HG02623 (cell line): ENCODE data around the gene SPTBN1.

Experiments used
- ATAC-seq: cut with Tn5 transposase; IDR thresholded peaks from one replicate; pipeline ENCODE4 v1.9.1; 2021; ENCODE audit warnings: moderate library complexity; ENCODE audit not compliant: unreplicated experiment

SPTBN1 gene

DNA sequence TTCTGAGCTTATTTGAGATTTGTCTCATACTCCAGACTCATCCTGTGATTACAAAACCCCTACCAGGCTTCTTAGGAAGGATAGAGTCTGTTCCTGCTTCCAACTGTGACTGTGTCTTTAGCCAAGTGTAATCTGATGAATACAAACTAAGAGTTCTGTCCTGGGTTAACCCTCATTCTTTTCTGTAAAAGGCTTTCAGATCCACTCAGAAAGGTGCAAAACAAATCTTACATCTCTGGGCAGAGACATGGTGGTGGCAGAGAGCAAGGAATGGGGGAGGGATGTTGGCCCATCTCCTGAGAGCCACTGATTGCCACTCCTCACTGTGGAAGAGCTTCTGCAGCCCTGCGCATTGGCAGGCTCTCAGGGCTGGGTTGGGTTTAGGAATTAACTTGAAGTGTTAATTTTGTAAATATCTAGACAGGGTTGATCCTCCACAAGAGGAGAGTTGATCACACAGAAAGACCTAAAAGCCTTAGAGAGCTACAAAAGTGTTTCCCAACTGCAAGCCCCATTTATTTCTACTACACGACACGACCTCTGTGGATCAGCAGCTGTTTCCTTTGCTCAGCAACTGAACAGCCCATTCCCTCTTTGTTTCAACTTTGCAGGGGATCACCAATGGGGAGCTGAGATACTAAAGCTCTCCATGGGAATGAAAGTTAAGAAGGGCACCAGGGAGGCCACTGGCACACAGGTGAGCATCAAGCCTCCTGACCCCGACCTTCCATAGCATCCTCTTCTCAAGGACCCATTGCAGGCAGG is 23.7 kb upstream of the SPTBN1 start:
- no peak for ATAC-seq

DNA sequence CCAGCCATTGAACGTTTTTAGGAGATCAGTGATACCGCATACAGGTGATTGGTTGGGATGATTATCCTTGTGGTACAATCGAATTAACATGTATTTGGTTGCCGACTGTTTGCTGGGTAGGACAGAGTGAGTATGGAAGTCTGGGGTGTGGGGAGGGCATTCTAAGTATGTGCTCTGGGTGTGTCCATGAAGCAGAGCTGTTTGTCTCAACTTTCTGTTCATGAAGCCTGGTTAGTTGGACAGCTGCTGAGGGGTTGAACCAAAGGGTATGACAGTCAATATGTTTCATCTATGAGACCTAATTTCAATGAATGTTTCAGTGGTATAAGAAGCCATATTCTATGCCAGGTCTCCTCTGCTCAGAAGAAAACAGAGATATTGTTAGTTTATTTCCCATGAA is 21.9 kb upstream of the SPTBN1 start:
- ATAC-seq = no peak

DNA sequence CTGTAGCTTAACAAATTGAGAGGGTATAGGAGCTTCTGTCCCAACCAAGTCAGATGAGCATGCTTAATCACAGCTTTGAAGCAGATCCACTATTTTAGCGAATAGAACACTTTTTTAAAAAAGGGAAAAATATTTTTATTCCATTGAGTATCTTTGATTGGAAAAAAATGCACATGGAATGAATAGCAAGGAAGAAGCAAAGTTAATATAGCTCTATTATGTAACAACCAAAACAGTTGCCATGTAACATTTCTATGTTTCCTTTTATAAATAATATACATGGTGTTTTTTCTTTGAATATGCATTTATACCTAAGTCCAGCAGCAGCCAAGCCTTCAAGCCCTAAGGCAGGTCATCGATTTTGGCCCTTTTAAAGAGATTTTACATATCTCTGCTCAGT is 21.4 kb upstream of the SPTBN1 start:
- no peak for ATAC-seq

DNA sequence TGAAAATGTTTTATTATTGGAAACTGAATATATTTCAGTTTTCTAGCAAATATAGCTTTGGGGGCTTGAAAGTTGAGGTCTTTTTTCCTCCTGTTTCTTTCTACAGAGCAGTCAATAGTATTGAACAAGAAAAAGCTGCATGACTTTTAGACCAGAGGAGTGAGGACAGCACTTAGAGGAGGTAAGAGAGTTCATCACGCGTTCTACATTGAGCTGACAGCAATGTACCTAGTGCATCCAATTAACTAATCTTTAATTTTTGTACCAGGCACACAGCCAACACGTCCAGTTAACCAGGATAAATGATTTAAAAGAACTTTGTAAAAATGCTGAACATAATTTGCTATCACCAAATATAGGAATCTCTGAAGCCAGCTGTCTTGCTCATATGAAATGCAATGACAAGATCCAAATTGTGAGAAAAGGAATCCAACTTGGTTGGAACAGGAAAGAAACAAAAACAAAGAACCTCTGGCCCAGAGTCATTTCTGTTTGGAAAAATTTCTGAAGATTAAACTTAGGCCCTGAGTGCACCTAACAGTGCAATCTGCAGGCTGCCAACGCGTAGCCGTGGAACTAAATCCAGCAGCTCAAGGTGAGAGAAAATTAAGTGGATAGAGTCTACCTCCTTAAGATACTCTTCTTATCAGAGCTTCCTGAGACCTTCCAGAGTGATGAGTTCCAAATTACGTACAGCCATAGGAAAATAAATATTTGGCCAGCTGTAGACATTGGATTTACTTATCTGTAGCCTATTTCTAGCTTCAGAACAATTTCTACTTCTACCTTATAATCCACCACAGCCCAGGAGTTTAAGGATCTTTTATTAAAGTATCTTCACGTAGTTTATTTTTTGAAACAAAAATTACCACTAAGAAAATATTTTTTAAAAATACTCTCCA is 20.6 kb upstream of the SPTBN1 start:
- ATAC-seq = no peak

DNA sequence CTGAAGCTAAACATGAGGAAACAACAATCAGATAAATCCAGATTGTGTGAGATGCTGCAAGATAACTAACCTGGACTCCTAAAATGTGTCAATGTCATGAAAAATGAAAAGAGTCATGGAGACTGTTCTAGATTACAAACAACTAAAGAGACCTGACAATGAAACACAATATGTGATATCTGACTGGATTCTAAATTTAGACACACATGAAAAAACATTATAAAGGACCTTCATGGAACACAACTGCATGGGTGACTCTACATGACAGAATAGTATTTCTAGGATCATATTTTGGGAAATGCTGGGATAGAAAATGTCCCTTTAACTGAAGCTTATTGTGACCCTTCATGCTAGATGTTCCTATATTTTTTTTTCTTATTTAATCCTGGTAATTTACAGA is 18.5 kb upstream of the SPTBN1 start:
- no peak for ATAC-seq

DNA sequence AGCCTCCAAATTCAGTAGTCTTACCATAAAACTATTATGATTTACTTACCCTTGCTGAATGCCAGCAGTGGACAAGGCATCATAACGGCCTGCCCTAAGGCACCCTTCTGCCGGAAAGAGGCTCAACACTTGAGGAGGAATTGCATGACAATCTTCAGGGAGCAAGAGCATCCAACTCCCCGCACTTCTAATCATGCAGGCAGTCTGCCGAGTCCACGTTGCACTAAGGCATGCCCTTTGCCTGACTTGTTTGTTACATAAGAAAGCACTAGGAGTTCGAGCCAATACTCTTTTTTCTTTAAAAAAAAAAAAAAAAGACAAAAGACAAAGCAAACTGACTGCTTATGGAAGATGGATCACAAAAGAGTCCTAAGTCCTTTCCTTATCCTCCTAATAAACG is 17.9 kb upstream of the SPTBN1 start:
- no peak for ATAC-seq

DNA sequence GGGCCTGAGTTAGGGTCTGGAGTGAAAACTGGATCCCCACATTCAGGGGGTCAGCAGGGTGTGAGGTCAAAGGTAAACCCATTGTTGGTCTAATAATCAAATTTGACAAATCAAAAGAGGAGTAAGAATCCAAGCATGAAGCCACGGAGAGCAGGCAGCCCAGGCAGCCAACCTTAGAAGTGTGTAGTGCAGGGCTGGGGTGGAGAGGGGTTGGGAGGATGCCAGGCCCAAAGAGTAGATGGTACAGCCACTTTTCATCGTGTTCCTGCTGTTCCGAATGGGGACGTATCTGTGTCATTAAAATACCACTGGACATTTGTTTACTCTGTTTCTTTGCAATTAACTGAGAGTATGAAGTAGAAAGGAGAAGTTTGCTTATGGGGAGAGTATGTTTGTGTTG is 16.5 kb upstream of the SPTBN1 start:
- no peak for ATAC-seq

DNA sequence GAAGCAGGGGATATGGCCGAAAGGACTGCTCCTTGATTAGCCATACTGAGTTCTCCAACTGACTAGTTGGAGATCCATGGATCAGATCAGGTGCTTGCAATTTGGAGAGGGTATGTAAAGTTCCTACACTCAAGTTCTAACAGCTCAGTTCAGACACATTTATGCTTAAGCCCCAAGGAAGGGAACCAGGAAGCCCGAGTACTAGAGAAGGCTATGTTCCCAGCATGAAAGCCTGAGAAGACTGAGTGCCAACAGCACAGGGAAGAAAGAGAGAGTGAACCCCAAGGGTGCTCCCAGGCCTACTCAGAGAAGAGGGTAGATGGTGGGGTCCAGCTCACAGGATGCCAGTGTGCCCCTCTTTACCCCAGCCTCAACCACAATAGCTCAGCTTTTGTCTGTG is 16.1 kb upstream of the SPTBN1 start:
- no peak for ATAC-seq

DNA sequence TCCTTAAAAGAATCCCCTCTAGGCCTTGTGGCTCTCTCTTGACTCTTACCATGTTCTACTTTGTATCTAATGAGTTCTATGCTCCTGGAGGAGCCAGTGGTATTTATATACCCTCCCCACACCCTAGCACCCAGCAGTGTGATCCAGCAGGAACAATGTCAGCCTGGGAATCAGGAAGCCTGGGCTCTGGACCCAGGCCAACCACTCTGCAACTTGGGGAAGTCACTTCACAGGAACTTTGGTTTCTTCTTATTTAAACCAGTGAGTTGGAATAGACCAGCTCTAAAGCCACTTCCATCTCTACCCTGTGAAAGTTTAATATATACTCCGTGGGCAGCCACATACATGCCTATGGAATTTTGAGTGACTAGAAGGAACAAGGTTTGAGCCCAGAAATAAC is 11.6 kb upstream of the SPTBN1 start:
- ATAC-seq = no peak

DNA sequence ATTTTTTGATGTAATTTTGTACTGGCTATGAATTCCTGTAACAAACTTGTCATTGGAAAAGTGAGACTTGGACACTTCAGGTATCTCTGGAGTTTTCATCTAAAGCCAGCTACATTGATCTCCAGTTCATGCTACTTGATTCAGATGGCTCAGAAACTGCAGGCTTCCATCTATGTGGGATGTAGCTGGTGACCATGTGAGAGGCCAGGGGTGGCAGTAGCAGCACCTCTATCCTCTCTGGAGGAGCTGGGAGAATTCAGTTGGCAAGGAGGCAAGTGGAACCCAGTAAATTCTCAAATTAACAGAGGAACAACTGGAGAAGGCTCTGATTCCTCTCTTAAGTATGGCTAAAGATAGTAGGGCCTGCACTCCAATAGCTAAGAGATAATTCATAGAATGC is 10.0 kb upstream of the SPTBN1 start:
- no peak for ATAC-seq

DNA sequence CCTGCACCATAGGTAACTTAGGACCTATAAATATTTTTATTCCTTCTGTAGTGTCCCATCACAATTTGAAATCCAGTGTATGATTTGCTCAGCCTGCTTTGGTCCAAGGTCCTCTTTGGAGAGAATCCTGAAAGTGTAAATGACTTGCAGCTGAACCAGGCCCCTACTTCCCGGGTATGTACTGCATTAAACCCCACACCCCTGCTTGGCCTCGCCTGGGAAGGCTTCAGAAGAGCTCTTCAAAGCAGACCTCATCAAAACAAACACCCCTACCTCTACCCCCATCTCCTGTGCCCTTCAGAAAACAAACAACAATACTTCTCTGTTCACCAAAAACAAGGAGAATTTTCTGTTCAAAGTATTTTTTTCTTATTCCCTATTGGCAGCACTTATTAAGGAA is 9.5 kb upstream of the SPTBN1 start:
- no peak for ATAC-seq

DNA sequence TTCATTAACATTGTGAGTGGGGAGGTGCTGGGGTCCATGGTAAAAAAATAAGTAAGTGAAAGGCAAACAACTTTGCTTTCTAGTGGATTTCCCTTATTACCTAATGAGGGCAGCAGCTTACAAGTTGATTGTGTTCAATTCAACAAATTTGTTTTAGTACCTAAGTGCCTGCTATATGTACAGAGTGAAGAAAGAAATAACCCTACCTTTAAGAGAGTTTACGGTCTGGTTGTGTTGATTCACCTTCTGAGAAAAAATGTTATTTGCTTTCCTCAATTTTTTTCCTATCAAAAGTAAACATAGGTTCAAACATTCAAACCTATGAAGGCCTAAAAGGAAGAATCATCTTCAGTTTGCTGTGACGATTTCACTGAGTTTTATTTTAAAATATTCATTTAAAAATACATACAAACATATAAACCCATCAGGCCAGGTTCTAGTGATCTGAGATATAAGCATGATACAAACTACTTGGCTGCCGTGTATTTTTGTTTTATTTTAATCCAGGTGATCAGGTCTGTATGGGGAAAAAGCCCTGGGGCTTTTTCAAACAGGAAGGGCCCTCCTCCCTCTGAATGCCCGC is 1.5 kb upstream of the SPTBN1 start:
- no peak for ATAC-seq

DNA sequence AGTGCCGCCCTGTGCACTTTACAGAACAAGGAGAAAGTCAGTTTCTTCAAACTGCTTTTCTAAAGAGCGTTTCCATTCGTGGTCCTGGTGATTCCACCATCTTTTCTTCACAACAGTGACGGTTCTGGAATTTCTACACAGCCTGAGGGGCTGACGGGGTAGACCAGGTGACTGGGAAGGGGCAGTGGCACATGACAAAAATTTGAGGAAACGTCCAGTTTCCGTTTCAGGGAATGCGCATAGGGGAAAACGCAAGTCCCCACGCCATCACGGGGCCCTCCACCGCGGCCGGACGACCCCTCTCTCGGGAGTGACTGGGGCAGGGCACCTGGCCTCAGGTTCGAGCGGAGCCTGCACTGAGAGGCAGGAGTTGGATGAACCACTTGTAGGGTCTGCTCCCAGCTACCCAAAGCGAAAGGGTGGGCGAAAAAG is 980 bp upstream of the SPTBN1 start:
- no peak for ATAC-seq

DNA sequence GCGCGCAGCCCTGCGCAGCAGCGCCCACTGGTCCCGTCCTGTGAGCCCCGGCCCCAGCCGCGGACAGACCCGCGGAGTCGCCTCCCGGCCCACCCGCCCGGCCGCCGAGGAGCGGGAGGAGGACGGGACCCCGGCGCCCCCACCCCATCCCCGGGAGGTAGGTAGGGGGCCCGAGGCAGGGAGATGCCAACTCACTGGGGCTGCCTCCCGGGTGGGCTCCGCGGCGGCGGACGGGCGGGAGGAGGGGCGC is 160 bp downstream of the SPTBN1 start:
- no peak for ATAC-seq

DNA sequence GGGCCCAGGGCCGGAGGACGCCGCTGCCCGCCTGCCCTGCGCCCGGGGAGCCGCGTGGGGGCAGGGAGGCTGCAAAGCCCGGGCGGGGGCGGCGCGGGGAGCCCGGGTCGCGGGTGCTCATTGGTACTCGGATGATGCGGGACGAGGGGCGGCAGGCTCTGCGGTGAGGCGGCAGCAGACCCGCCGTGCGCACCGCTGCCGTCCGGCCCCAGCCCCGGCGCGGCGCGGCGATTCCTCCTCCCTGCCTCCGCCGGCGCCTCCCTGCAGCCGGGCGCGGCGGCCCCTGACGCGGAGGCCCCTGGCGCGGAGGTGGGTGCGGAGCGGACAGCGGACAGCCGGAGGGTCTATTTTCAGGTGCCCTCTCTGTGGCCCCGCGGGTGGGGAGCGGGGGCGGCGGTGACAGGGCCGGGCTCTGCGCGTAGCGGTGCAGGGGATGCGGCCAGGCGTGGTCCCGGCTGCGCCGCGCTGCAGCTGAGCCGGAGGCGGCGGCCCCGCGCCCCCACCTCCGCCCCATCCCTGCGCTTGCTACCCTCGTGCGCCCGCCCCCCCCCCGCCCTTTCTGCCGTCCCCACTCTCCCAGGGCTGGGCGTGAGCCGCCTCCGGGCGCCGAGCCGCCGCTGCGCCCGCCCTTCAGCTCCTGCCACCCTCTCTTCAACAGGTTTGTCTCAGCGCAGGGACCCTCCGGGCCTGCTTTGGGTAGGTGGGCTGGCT is 640 bp downstream of the SPTBN1 start:
- peak; percentile 40 for ATAC-seq

DNA sequence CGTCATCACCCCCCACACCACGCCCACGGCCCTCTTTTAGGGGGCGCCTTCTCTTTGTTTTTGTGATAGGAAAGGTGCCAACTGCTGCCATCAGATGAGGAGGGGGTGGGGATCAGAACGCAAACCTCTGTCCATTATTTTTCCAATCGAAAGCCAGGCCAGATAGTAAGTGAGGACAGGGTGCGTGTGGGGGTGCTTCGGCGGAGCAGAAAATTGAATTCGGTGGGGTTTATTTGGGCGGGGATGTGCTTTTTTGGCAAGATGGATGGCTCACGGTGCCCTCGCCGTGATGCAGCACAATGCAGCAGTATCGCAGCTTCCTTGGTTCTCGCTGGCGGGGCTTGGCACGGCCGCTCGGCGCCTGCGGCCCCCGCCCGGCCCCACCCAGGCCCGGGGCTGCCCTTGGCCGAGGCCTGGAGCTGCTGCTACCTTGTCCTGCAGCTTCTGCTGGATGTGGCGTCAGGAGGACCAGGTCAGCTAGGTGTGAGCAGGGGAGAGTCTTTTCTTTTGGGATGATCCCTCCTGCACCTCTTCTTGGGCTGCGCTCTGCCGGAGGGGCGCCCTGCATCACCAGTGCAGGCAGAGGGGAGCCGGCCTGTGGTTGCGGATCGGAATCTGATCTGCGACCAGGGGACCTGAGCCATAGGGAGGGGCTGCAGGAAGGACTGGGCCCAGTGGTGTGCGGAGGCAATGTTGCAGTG is 1.3 kb downstream of the SPTBN1 start:
- ATAC-seq = no peak

DNA sequence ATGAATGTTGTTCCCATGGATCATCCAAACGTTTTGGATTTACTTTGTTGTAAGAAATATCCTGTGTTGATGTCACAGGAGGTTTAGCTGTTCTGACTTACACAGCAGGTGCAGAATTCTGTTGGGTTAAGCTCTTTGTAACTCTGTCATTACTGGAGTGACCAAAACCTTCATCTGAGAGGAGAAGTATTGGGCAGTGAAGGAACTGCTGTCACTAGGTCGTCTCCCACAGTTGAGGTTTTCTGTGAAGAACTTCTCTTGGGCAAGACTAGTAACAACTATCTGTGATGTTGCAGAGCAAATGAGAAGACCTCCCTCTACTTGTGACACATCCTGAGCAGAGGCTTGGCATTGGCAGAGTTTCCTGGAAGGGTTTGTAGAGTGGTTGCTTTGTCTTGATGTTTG is 2.9 kb downstream of the SPTBN1 start:
- no peak for ATAC-seq

DNA sequence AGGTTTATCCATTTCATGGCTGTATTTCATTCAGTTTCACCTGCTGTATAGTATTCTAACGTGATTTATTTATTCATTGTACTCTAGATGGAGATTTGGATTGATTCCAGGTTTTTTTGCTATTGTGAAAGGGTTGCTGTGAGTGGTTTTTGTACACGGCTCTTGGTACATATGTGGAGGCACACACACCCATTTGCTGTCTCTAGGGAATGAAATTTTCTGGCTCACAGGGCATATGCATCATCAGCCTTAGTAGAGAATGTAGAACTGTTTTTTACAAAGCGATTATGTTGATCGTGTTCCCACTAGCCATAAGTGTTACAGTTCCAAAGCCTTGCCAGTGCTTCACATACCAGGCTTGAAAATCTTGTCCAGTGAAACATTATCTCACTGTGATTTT is 5.1 kb downstream of the SPTBN1 start:
- ATAC-seq = no peak

DNA sequence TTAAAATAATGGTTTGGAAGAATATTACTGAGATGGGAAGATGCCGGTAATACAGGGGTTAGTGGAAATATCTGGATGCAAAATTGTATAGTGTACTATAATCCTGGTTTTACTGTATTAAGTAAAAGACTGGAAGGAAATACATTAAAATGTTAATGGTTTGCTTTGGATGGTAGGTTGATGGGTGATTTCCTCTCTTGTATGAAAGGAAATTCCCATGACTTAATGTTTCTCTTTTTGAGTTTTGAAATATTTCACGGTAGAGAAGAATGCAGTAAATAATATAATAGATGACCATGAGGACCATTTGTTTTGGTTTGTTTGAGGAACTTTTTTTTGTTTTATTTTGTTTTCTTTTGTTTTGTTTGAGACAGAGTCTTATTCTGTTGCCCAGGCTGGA is 8.2 kb downstream of the SPTBN1 start:
- ATAC-seq = no peak

DNA sequence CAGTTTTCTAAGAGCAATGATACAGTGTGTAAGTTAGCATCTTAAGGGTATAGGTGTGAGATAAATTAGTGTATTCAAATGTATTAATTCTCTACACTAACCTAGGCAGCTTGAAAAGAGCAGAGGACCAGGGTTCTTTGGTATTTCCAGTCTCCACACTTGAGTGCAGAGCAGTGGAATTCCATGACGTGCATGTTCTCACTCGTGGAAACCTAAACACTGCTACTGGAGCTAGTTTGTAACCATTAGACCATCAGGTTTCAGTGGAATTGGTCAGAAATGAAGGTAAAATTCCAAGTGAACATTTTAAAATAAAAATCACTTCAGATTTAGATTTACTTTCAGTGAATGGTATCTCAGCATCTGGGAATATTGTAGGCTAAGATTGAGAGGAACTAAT is 9.0 kb downstream of the SPTBN1 start:
- no peak for ATAC-seq

DNA sequence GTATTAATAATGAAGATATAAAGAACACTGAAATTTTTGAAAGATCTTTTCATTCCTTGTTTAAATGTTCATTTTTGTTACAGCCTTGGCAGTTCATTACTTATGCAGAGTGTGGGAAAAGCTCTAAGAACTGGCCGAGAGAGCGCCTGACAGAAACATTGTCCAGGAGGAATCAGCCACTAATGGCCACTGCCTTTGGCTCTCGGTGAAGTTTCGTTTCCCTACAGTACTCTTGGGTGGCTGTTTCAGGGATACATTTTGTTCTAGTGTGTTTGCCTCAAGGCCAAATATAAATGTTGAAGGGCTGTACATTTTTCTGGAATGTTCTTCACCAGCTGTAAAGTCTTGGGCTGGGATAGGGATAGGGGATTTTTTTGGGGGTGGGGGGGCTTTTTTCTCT is 10.7 kb downstream of the SPTBN1 start:
- no peak for ATAC-seq
